Endothelial cell of umbilical vein (primary cell): ENCODE measurements around the gene RALA. TPM values are rescaled to one million over a fixed set of nuclear protein-coding genes. Genes with fewer than 3 reads are reported as not detected.

Source experiments
- BruUV-seq: library from RNA; stranded (reverse); fragments of 400-500 nt; replicated peaks from 2 replicates; lab custom pipeline; 2021; lab: Mats Ljungman, UMichigan
- CTCF ChIA-PET: fragments of 300-600, 350-600 bp; sonication (Branson Sonifier 250); formaldehyde crosslinking; loops from one replicate; lab custom pipeline; 2021; ENCODE audit warnings: antibody characterized with exemption, inconsistent platforms; lab: Charles Lee
- POLR2A ChIA-PET: fragments of 300-600, 350-600 bp; sonication (Branson Sonifier 250); formaldehyde crosslinking; loops from one replicate; lab custom pipeline; 2021; ENCODE audit warnings: antibody characterized with exemption, inconsistent platforms; lab: Charles Lee
- DNase-seq: peaks from one replicate; pipeline ENCODE4 v3.0.0-alpha.2; 2011; ENCODE audit warnings: low read depth, low spot score
- FAIRE-seq: peaks from 2 replicates; lab custom pipeline; 2011; peaks lifted over from hg19 to GRCh38; lab: Jason Lieb, UNC
- H2AFZ ChIP-seq: 2 replicates; pipeline ENCODE4 v1.6.0; 2012; ENCODE audit warnings: low read depth, low read length, control low read depth, inconsistent platforms
- H3K27ac ChIP-seq: 2 replicates; pipeline ENCODE4 v1.5.1; 2011; ENCODE audit warnings: low read depth, mild to moderate bottlenecking, control low read depth, low read length, moderate library complexity; ENCODE audit not compliant: insufficient read depth
- H3K27me3 ChIP-seq, 2 experiments: 2 replicates each; pipeline versions ENCODE4 v1.6.0 to v1.6.1; 2011; ENCODE audit warnings: low read length in 2 of 2, mixed read lengths in 1 of 2; ENCODE audit not compliant: control insufficient read depth in 2 of 2, insufficient read depth in 2 of 2
- H3K36me3 ChIP-seq, 2 experiments: 2 replicates in 1 of 2; 3 replicates in 1 of 2; pipeline ENCODE4 v1.5.1; 2011; ENCODE audit warnings: low read length in 2 of 2, mild to moderate bottlenecking in 1 of 2, moderate library complexity in 1 of 2; ENCODE audit not compliant: control insufficient read depth in 2 of 2, insufficient read depth in 2 of 2; ENCODE audit errors: extremely low read depth in 1 of 2
- H3K4me1 ChIP-seq: 3 replicates; pipeline ENCODE4 v1.5.1; 2011; ENCODE audit warnings: mild to moderate bottlenecking, low read length; ENCODE audit not compliant: control insufficient read depth, insufficient read depth; ENCODE audit errors: extremely low read depth
- H3K4me2 ChIP-seq: 2 replicates; pipeline ENCODE4 v1.6.1; 2011; ENCODE audit warnings: low read length, control low read depth, mixed read lengths; ENCODE audit not compliant: insufficient read depth
- H3K4me3 ChIP-seq, 3 experiments: fragments of 200-600 bp in 1 of 3; sonication (generic), shearing (Covaris generic) in 1 of 3; replicated peaks in 1 of 3; 2 replicates each; pipeline ENCODE4 v1.5.1; 2011 to 2016; ENCODE audit warnings: control low read depth in 3 of 3, low read length in 3 of 3, mild to moderate bottlenecking in 2 of 3, inconsistent platforms in 1 of 3, low read depth in 1 of 3, moderate library complexity in 1 of 3; ENCODE audit not compliant: insufficient read depth in 1 of 3
- H3K79me2 ChIP-seq: 2 replicates; pipeline ENCODE4 v1.6.0; 2012; ENCODE audit warnings: low read length, inconsistent platforms; ENCODE audit not compliant: control insufficient read depth, insufficient read depth
- H3K9ac ChIP-seq: replicated peaks from 2 replicates; pipeline ENCODE3; 2011; ENCODE audit warnings: low read length, control low read depth; ENCODE audit not compliant: insufficient read depth; ENCODE audit errors: extremely low read depth
- H3K9me1 ChIP-seq: replicated peaks from 3 replicates; pipeline ENCODE4 v1.6.0; 2011; ENCODE audit warnings: mild to moderate bottlenecking, low read length; ENCODE audit not compliant: control insufficient read depth, insufficient read depth; ENCODE audit errors: extremely low read depth
- H3K9me3 ChIP-seq: replicated peaks from 2 replicates; pipeline ENCODE4 v1.5.1; 2012; ENCODE audit warnings: low read length, inconsistent platforms; ENCODE audit not compliant: control insufficient read depth, insufficient read depth
- H4K20me1 ChIP-seq: replicated peaks from 2 replicates; pipeline ENCODE3; 2011; ENCODE audit warnings: mild to moderate bottlenecking, low read length; ENCODE audit not compliant: control insufficient read depth, insufficient read depth; ENCODE audit errors: extremely low read depth
- CTCF ChIP-seq, 2 donors: IDR thresholded peaks; 1 replicate in 1 of 2; 2 replicates in 1 of 2; pipeline ENCODE4 v1.5.1; 2011; ENCODE audit warnings: low read length in 2 of 2, mild to moderate bottlenecking in 2 of 2, moderate library complexity in 2 of 2, control low read depth in 1 of 2, inconsistent platforms in 1 of 2, low read depth in 1 of 2; ENCODE audit not compliant: insufficient read depth in 1 of 2; ENCODE audit errors: extremely low read depth in 1 of 2
- EZH2 ChIP-seq: IDR thresholded peaks from 2 replicates; pipeline ENCODE4 v1.6.1; 2012; ENCODE audit warnings: borderline replicate concordance, low read depth, mild to moderate bottlenecking, moderate library complexity, low read length, inconsistent platforms; ENCODE audit not compliant: severe bottlenecking
- FOS ChIP-seq: IDR thresholded peaks from 2 replicates; pipeline ENCODE4 v1.6.1; 2011; ENCODE audit warnings: mild to moderate bottlenecking, low read length, moderate library complexity, borderline replicate concordance; ENCODE audit not compliant: insufficient read depth
- GATA2 ChIP-seq: IDR thresholded peaks from 2 replicates; pipeline ENCODE4 v1.7.0; 2011; ENCODE audit warnings: low read depth, mild to moderate bottlenecking, moderate library complexity, mixed read lengths, low read length; ENCODE audit not compliant: insufficient read length, insufficient read depth
- JUN ChIP-seq: IDR thresholded peaks from 2 replicates; pipeline ENCODE4 v1.6.1; 2011; ENCODE audit warnings: borderline replicate concordance, low read depth; ENCODE audit not compliant: insufficient read length, insufficient read depth
- MAX ChIP-seq: IDR thresholded peaks from 2 replicates; pipeline ENCODE4 v1.6.1; 2011; ENCODE audit not compliant: insufficient read depth, insufficient read length
- MYC ChIP-seq: IDR thresholded peaks from one replicate; pipeline ENCODE4 v1.6.1; 2011; ENCODE audit warnings: mild to moderate bottlenecking, low read depth, low read length
- POLR2A ChIP-seq: IDR thresholded peaks from 2 replicates; pipeline ENCODE4 v1.6.1; 2012; ENCODE audit warnings: low read depth, mild to moderate bottlenecking, control low read depth, low read length
- POLR2AphosphoS5 ChIP-seq: IDR thresholded peaks from 2 replicates; pipeline ENCODE4 v1.6.1; 2012; ENCODE audit warnings: low read depth, mild to moderate bottlenecking, control low read depth, low read length, moderate library complexity; ENCODE audit not compliant: insufficient read depth
- dilution Hi-C: fragments of 300-500 bp; cut with MboI; formaldehyde crosslinking; loops from one replicate; pipeline ENCODE4 v1.15.0; 2019; ENCODE audit warnings: low sequenced_read_pairs; ENCODE audit not compliant: extremely low pct_ligation_motif_present
- intact Hi-C: fragments of 100-400 bp; cut with micrococcal nuclease; formaldehyde crosslinking; loops from one replicate; pipeline ENCODE4 v1.10.0; 2022
- polyA plus RNA-seq, 4 experiments: library from polyadenylated mRNA; depleted of rRNA in 3 of 4; stranded (reverse) in 3 of 4; unstranded in 1 of 4; fragments of >200 nt; gene quantifications; 2 replicates each; pipeline versions ENCODE4 v1.2.1 to v1.2.3, GENCODE V29; 2011 to 2012; ENCODE audit warnings: missing spikeins in 1 of 4
- total RNA-seq: library from RNA; stranded (reverse); gene quantifications from 2 replicates; pipeline ENCODE4 v1.2.3, GENCODE V29; 2021

RALA gene
- total and polyA plus RNA-seq, 2 donors (not counting 3 experiments of a cell fraction or from before 2014, with no cell fraction given): 91.1 to 191 TPM

DNA sequence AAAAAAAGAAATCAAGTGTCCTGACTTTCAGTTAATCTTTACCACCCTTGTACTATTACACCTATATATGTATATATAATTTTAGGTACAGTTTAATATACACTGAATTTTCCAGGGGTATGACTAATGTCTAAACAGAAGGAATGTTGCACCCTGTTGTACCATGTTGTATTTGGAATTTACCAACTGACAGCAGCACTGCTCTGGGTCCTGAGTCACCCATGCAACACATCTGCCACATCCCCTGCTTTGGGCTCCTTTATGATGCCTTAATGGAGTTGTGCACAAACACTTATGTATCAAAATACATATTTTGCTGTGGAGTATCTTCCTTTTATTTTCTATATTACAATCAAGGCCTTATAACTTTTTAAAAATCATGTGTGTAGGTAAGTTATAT lies 36.0 kb upstream of the RALA start:
- intact Hi-C loops: no loop called here

More for the DNA sequence above, 36.0 kb upstream of the RALA start:
- Histone ChIP-seq H3K36me3 (no peaks in the 10 kb centered on the region), H3K4me2 (no peak overlapping the region), H3K9ac (no peak overlapping the region), H3K4me3 (no peak overlapping the region), H2AFZ (no peak overlapping the region), H3K27me3 (no peaks in the 10 kb centered on the region), H3K9me3 (no peaks in the 10 kb centered on the region), H4K20me1 (no peaks in the 10 kb centered on the region), H3K79me2 (no peaks in the 10 kb centered on the region), H3K27ac (no peak overlapping the region), H3K9me1 (no peaks in the 10 kb centered on the region), H3K4me1 (peaks cover 49% of the 10 kb centered on the region)
- POLR2A ChIA-PET: no interaction called here
- FAIRE-seq: no peak
- CTCF ChIA-PET: no interaction called here
- no peak for DNase-seq
- no TSS peak for BruUV-seq
- dilution Hi-C loops: no loop called here
- TF ChIP-seq CTCF (IDR thresholded peaks at IDR 0.05; ENCODE audit: extremely low read depth in 1 of 2, insufficient read depth in 1 of 2, low read depth in 1 of 2, low read length in 2 of 2) (no peak), GATA2 (no peak), FOS (no peak), JUN (no peak), POLR2AphosphoS5 (no peak), MYC (no peak), MAX (no peak), EZH2 (no peak), POLR2A (no peak)
